DND-41 (cell line): ENCODE data around the gene PIEZO1.

Experiments used
- ATAC-seq: fragments of 200-7000 bp; cut with Tn5 transposase; 3 replicates; pipeline ENCODE4 v1.9.1; 2021; ENCODE audit warnings: low read depth; ENCODE audit not compliant: insufficient read depth
- DNase-seq: peaks from one replicate; pipeline ENCODE4 v3.0.0-alpha.2; 2020
- H2AFZ ChIP-seq: 2 replicates; pipeline ENCODE4 v1.6.0; 2012; ENCODE audit warnings: low read depth, low read length
- H3K27ac ChIP-seq: 2 replicates; pipeline ENCODE4 v1.5.1; 2012; ENCODE audit warnings: low read length, inconsistent platforms
- H3K27me3 ChIP-seq: fragments of 200-600 bp; sonication (generic); 2 replicates; pipeline ENCODE4 v1.6.0; 2012; ENCODE audit warnings: low read length, mild to moderate bottlenecking, inconsistent platforms; ENCODE audit not compliant: insufficient read depth, poor library complexity
- H3K36me3 ChIP-seq: 2 replicates; pipeline ENCODE4 v1.5.1; 2012; ENCODE audit warnings: low read length, inconsistent platforms; ENCODE audit not compliant: insufficient read depth
- H3K4me1 ChIP-seq: 2 replicates; pipeline ENCODE4 v1.5.1; 2012; ENCODE audit warnings: mild to moderate bottlenecking, low read length; ENCODE audit not compliant: insufficient read depth
- H3K4me2 ChIP-seq: 2 replicates; pipeline ENCODE4 v1.6.0; 2012; ENCODE audit warnings: mild to moderate bottlenecking, moderate library complexity, low read length, inconsistent platforms; ENCODE audit not compliant: insufficient read depth
- H3K4me3 ChIP-seq, 2 experiments: fragments of 200-600 bp in 1 of 2; shearing (Covaris generic) in 1 of 2; 2 replicates each; pipeline ENCODE4 v1.5.1; 2012 to 2016; ENCODE audit warnings: inconsistent platforms in 2 of 2, low read length in 2 of 2, mild to moderate bottlenecking in 2 of 2, low read depth in 1 of 2, moderate library complexity in 1 of 2
- H3K79me2 ChIP-seq: 2 replicates; pipeline ENCODE4 v1.6.0; 2012; ENCODE audit warnings: low read length, inconsistent platforms; ENCODE audit not compliant: insufficient read depth
- H3K9ac ChIP-seq: 2 replicates; pipeline ENCODE4 v1.6.0; 2012; ENCODE audit warnings: low read depth, mild to moderate bottlenecking, inconsistent platforms, low read length, moderate library complexity
- H3K9me3 ChIP-seq: 2 replicates; pipeline ENCODE4 v1.5.1; 2012; ENCODE audit warnings: low read length, moderate library complexity, mild to moderate bottlenecking, inconsistent platforms; ENCODE audit not compliant: insufficient read depth, severe bottlenecking
- H4K20me1 ChIP-seq: 2 replicates; pipeline ENCODE4 v1.6.0; 2012; ENCODE audit warnings: low read length; ENCODE audit not compliant: insufficient read depth
- EZH2 ChIP-seq: IDR thresholded peaks from 3 replicates; pipeline ENCODE4 v1.6.1; 2012; ENCODE audit warnings: borderline replicate concordance, low read depth, mild to moderate bottlenecking, moderate library complexity, low read length, inconsistent platforms; ENCODE audit not compliant: severe bottlenecking
- TF ChIP-seq, protein P1 (sequence below): IDR thresholded peaks from 2 replicates; pipeline ENCODE4 v1.5.1; 2012; ENCODE audit warnings: borderline replicate concordance, low read length, moderate library complexity, mild to moderate bottlenecking; ENCODE audit not compliant: poor library complexity, severe bottlenecking; ENCODE audit errors: extremely low read depth

Gene PIEZO1

DNA sequence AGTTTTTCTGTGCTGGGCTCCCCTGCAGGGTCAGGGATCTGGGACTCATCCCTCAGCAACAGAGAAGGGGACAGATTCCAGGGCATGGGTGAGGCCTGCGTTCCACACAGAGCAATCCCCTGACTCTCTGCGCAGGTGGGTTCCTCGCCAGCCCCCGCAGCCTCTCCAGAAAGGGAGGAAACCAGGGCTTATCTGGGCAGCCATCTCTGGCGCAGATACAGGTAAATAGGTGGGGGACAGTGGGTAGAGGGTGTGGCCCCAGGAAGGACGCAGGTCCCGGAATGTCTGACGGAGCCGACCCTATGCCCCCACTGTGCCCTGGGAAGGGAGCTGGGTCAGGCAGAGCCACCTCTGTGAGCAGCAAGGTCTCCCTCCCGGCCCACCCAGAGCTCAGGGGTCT, 23.2 kb downstream of the PIEZO1 start:
- H3K79me2 ChIP-seq, result peaks cover 95% of the 10 kb centered on the region
- TF ChIP-seq, protein P1, sequence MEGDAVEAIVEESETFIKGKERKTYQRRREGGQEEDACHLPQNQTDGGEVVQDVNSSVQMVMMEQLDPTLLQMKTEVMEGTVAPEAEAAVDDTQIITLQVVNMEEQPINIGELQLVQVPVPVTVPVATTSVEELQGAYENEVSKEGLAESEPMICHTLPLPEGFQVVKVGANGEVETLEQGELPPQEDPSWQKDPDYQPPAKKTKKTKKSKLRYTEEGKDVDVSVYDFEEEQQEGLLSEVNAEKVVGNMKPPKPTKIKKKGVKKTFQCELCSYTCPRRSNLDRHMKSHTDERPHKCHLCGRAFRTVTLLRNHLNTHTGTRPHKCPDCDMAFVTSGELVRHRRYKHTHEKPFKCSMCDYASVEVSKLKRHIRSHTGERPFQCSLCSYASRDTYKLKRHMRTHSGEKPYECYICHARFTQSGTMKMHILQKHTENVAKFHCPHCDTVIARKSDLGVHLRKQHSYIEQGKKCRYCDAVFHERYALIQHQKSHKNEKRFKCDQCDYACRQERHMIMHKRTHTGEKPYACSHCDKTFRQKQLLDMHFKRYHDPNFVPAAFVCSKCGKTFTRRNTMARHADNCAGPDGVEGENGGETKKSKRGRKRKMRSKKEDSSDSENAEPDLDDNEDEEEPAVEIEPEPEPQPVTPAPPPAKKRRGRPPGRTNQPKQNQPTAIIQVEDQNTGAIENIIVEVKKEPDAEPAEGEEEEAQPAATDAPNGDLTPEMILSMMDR, result no peak
- TF ChIP-seq EZH2, result no peak
- DNase-seq (no peak), ATAC-seq (no peak)
- H3K27me3 ChIP-seq, result no peaks in the 10 kb centered on the region
- no peak overlapping the region for H3K4me3 ChIP-seq
- no peak overlapping the region for H3K4me2 ChIP-seq
- H3K9ac ChIP-seq, result no peak overlapping the region
- peaks cover 96% of the 10 kb centered on the region for H4K20me1 ChIP-seq
- no peaks in the 10 kb centered on the region for H3K4me1 ChIP-seq
- peaks cover 44% of the 10 kb centered on the region for H3K36me3 ChIP-seq
- H3K9me3 ChIP-seq, result no peaks in the 10 kb centered on the region
- no peak overlapping the region for H3K27ac ChIP-seq
- H2AFZ ChIP-seq, result no peak overlapping the region

DNA sequence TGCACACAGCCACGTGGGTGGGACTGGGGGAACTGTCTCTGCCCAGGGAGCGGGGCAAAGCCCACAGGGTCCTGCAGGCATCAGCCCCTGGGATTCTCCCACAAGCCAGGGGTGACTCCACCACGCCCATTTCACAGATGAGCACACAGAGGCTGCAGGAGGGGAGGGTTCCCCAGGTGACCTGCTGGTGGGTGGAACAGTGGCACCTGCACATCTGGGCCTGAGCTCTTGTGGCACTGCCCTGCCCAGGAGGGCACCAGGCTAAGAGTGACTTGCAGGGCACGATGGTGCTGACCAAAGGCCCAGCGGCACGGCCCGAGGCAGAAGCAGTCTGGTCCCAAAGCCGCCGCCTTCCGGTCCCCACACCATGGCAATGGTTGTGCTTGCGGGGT, 23.9 kb downstream of the PIEZO1 start:
- H3K9me3 ChIP-seq, result no peaks in the 10 kb centered on the region
- H3K4me2 ChIP-seq, result no peak overlapping the region
- H2AFZ ChIP-seq, result no peak overlapping the region
- no peak overlapping the region for H3K27ac ChIP-seq
- ATAC-seq (no peak), DNase-seq (no peak)
- no peak overlapping the region for H3K4me3 ChIP-seq
- H3K9ac ChIP-seq, result no peak overlapping the region
- H3K79me2 ChIP-seq, result peaks cover 92% of the 10 kb centered on the region
- peaks cover 92% of the 10 kb centered on the region for H4K20me1 ChIP-seq
- TF ChIP-seq, protein P1, result no peak
- TF ChIP-seq EZH2, result no peak
- H3K27me3 ChIP-seq, result no peaks in the 10 kb centered on the region
- peaks cover 44% of the 10 kb centered on the region for H3K36me3 ChIP-seq
- H3K4me1 ChIP-seq, result no peaks in the 10 kb centered on the region

DNA sequence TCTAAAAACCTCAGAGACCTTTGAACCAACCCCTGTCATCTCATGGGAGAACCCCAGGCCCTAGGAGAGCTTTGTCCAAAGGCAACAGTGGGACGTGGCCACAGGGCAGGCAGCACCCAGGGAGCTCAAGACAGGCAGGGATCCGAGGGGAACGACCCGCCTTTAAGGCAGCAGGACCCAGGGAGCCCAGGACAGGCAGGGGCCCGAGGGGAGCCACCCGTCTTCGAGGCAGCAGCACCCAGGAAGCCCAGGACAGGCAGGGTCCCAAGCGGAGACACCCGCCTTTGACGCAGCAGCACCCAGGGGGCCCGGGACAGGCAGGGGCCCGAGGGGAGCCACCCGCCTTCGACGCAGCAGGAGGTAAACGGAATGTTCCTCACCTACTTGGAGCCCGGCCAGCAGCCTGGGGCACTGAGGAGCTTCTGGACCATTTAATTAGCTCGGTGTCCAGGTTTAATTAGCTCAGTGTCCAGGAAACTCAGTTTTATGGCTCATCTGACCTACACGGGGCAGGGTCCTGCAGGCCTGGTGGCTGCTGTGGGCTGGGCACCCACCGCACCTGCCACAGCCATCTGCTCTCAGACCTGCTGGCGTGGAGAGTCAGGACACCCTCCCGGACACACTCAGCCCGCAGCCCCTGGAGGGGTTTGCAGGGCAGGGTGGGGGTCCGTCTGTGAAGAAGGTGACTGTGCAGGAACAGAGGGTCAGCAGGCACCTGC, 24.4 kb downstream of the PIEZO1 start:
- H3K79me2 ChIP-seq, result peaks cover 93% of the 10 kb centered on the region
- H3K27ac ChIP-seq, result no peak overlapping the region
- ATAC-seq (no peak), DNase-seq (no peak)
- H3K4me2 ChIP-seq, result no peak overlapping the region
- H2AFZ ChIP-seq, result no peak overlapping the region
- H3K27me3 ChIP-seq, result no peaks in the 10 kb centered on the region
- H3K4me3 ChIP-seq, result no peak overlapping the region
- peaks cover 40% of the 10 kb centered on the region for H3K36me3 ChIP-seq
- H4K20me1 ChIP-seq, result peaks cover 93% of the 10 kb centered on the region
- H3K9me3 ChIP-seq, result no peaks in the 10 kb centered on the region
- H3K4me1 ChIP-seq, result no peaks in the 10 kb centered on the region
- TF ChIP-seq, protein P1, result no peak
- TF ChIP-seq EZH2, result no peak
- H3K9ac ChIP-seq, result no peak overlapping the region
